HL-60 (cell line): Measurements from ENCODE around the gene CD1E.

Experiments used
- GABPA ChIP-seq: IDR thresholded peaks from 2 replicates; pipeline ENCODE4 v1.6.1; 2012; ENCODE audit warnings: low read depth
- POLR2AphosphoS5 ChIP-seq: IDR thresholded peaks from 2 replicates; pipeline ENCODE4 v1.6.1; 2012; ENCODE audit warnings: low read depth
- SPI1 ChIP-seq: IDR thresholded peaks from 2 replicates; pipeline ENCODE4 v1.6.1; 2012; ENCODE audit warnings: low read depth, mild to moderate bottlenecking, borderline replicate concordance
- TF ChIP-seq, protein P1 (sequence below): IDR thresholded peaks from one replicate; pipeline ENCODE4 v1.5.1; 2011; ENCODE audit warnings: low read length, control low read depth, inconsistent platforms; ENCODE audit not compliant: insufficient read depth
- TF ChIP-seq, protein P2 (sequence below): IDR thresholded peaks from 2 replicates; pipeline ENCODE4 v1.6.1; 2012; ENCODE audit warnings: low read depth; ENCODE audit not compliant: insufficient replicate concordance

DNA sequence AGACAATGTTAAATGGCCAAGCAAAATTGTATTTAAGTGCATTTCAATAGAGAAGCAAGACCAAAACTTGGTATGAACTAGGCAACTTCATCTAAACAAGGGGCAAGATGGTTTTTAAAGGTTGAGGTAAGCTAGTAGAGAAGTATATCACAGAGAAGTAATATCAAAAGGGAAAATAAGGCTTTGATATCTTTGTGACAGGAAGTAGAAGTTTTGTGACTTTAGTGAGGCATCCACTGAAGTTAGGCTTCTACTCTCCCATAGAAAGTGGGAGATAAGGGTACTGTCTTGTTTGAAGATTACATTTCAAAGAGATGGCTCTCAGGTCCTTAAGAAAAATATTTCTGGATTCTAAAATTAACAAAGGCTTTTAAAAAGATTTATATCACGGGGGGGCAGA, 36.6 kb downstream of the CD1E start:
- TF ChIP-seq, protein P1, sequence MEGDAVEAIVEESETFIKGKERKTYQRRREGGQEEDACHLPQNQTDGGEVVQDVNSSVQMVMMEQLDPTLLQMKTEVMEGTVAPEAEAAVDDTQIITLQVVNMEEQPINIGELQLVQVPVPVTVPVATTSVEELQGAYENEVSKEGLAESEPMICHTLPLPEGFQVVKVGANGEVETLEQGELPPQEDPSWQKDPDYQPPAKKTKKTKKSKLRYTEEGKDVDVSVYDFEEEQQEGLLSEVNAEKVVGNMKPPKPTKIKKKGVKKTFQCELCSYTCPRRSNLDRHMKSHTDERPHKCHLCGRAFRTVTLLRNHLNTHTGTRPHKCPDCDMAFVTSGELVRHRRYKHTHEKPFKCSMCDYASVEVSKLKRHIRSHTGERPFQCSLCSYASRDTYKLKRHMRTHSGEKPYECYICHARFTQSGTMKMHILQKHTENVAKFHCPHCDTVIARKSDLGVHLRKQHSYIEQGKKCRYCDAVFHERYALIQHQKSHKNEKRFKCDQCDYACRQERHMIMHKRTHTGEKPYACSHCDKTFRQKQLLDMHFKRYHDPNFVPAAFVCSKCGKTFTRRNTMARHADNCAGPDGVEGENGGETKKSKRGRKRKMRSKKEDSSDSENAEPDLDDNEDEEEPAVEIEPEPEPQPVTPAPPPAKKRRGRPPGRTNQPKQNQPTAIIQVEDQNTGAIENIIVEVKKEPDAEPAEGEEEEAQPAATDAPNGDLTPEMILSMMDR, result no peak
- no peak for TF ChIP-seq GABPA
- TF ChIP-seq, protein P2, sequence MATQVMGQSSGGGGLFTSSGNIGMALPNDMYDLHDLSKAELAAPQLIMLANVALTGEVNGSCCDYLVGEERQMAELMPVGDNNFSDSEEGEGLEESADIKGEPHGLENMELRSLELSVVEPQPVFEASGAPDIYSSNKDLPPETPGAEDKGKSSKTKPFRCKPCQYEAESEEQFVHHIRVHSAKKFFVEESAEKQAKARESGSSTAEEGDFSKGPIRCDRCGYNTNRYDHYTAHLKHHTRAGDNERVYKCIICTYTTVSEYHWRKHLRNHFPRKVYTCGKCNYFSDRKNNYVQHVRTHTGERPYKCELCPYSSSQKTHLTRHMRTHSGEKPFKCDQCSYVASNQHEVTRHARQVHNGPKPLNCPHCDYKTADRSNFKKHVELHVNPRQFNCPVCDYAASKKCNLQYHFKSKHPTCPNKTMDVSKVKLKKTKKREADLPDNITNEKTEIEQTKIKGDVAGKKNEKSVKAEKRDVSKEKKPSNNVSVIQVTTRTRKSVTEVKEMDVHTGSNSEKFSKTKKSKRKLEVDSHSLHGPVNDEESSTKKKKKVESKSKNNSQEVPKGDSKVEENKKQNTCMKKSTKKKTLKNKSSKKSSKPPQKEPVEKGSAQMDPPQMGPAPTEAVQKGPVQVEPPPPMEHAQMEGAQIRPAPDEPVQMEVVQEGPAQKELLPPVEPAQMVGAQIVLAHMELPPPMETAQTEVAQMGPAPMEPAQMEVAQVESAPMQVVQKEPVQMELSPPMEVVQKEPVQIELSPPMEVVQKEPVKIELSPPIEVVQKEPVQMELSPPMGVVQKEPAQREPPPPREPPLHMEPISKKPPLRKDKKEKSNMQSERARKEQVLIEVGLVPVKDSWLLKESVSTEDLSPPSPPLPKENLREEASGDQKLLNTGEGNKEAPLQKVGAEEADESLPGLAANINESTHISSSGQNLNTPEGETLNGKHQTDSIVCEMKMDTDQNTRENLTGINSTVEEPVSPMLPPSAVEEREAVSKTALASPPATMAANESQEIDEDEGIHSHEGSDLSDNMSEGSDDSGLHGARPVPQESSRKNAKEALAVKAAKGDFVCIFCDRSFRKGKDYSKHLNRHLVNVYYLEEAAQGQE, result no peak
- no peak for TF ChIP-seq POLR2AphosphoS5
- TF ChIP-seq SPI1, result no peak
